ENCODE data around the gene PKD2L1.

- TF ChIP-seq, protein P1, sequence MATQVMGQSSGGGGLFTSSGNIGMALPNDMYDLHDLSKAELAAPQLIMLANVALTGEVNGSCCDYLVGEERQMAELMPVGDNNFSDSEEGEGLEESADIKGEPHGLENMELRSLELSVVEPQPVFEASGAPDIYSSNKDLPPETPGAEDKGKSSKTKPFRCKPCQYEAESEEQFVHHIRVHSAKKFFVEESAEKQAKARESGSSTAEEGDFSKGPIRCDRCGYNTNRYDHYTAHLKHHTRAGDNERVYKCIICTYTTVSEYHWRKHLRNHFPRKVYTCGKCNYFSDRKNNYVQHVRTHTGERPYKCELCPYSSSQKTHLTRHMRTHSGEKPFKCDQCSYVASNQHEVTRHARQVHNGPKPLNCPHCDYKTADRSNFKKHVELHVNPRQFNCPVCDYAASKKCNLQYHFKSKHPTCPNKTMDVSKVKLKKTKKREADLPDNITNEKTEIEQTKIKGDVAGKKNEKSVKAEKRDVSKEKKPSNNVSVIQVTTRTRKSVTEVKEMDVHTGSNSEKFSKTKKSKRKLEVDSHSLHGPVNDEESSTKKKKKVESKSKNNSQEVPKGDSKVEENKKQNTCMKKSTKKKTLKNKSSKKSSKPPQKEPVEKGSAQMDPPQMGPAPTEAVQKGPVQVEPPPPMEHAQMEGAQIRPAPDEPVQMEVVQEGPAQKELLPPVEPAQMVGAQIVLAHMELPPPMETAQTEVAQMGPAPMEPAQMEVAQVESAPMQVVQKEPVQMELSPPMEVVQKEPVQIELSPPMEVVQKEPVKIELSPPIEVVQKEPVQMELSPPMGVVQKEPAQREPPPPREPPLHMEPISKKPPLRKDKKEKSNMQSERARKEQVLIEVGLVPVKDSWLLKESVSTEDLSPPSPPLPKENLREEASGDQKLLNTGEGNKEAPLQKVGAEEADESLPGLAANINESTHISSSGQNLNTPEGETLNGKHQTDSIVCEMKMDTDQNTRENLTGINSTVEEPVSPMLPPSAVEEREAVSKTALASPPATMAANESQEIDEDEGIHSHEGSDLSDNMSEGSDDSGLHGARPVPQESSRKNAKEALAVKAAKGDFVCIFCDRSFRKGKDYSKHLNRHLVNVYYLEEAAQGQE (IDR thresholded peaks at IDR 0.05; ENCODE audit: insufficient read depth in 1 of 2, low read depth in 2 of 2, low read length in 2 of 2), result no peak
- TF ChIP-seq TAF1 (IDR thresholded peaks at IDR 0.05; ENCODE audit: borderline replicate concordance, insufficient read depth, low read length), result no peak
- TF ChIP-seq POLR2AphosphoS5 (IDR thresholded peaks at IDR 0.05; ENCODE audit: low read depth, low read length), result no peak; the same call in 1 of the 2 replicates
- no peak for TF ChIP-seq SIN3A (IDR thresholded peaks at IDR 0.05; ENCODE audit: borderline replicate concordance, insufficient read depth, low read length)
Observed at GRCh38 chr10:100362570-100363496, 32.8 kb upstream of the PKD2L1 start.

All from PFSK-1 (cell line).